GM12878 (cell line): ENCODE data around the gene NRXN3. TPM values are rescaled to one million over a fixed set of nuclear protein-coding genes. Genes with fewer than 3 reads are reported as not detected.

ENCODE experiments used
- ATAC-seq: fragments of 200-7000 bp; cut with Tn5 transposase; 3 replicates; pipeline ENCODE4 v1.9.1; 2020; ENCODE audit warnings: mild to moderate bottlenecking, moderate library complexity
- BruUV-seq: library from RNA; stranded (reverse); fragments of 400-500 nt; replicated peaks from 2 replicates; lab custom pipeline; 2021; lab: Mats Ljungman, UMichigan
- CTCF ChIA-PET: fragments of 300-600 bp; sonication (Branson Sonifier 250); formaldehyde crosslinking; extraction: SDS; loops from one replicate; lab custom pipeline; 2021; ENCODE audit warnings: inconsistent platforms; lab: Yijun Ruan, JAX
- POLR2A ChIA-PET: fragments of 350-600 bp; formaldehyde crosslinking; extraction: SDS; loops from one replicate; lab custom pipeline; 2021; ENCODE audit warnings: inconsistent platforms; lab: Charles Lee
- RAD21 ChIA-PET: fragments of 300-600 bp; sonication (Branson Sonifier 250); formaldehyde crosslinking; loops from one replicate; lab custom pipeline; 2023; ENCODE audit warnings: antibody characterized with exemption; ENCODE audit not compliant: unreplicated experiment; lab: Charles Lee
- SMC1A ChIA-PET: fragments of 300-600 bp; sonication (Branson Sonifier 250); formaldehyde crosslinking; loops from one replicate; lab custom pipeline; 2023; ENCODE audit not compliant: unreplicated experiment, uncharacterized antibody; lab: Charles Lee
- DNase-seq: peaks from one replicate; pipeline ENCODE4 v3.0.0-alpha.2; 2011; ENCODE audit warnings: low read depth, low spot score
- FAIRE-seq: peaks from 3 replicates; lab custom pipeline; 2011; peaks lifted over from hg19 to GRCh38; lab: Jason Lieb, UNC
- H2AFZ ChIP-seq: 2 replicates; pipeline ENCODE4 v1.6.0; 2011; ENCODE audit warnings: low read depth, low read length, control low read depth; ENCODE audit not compliant: control insufficient read depth
- H3K27ac ChIP-seq: 2 replicates; pipeline ENCODE4 v1.5.1; 2011; ENCODE audit warnings: control low read depth; ENCODE audit not compliant: control insufficient read depth, insufficient read depth
- H3K27me3 ChIP-seq, 2 experiments: replicated peaks in 1 of 2; 2 replicates each; pipeline versions ENCODE4 v1.6.0 to v1.6.1; 2011; ENCODE audit warnings: low read length in 1 of 2; ENCODE audit not compliant: control insufficient read depth in 2 of 2, insufficient read depth in 2 of 2
- H3K36me3 ChIP-seq, 2 experiments: 2 replicates each; pipeline ENCODE4 v1.5.1; 2011; ENCODE audit warnings: low read length in 1 of 2; ENCODE audit not compliant: control insufficient read depth in 2 of 2, insufficient read depth in 2 of 2
- H3K4me1 ChIP-seq: 2 replicates; pipeline ENCODE4 v1.6.1; 2011; ENCODE audit warnings: mild to moderate bottlenecking, low read length, moderate library complexity, mixed read lengths; ENCODE audit not compliant: control insufficient read depth, insufficient read depth
- H3K4me2 ChIP-seq: 2 replicates; pipeline ENCODE4 v1.6.0; 2011; ENCODE audit warnings: control low read depth; ENCODE audit not compliant: control insufficient read depth, insufficient read depth
- H3K4me3 ChIP-seq: fragments of 200-600 bp; sonication (generic); 2 replicates; pipeline ENCODE4 v1.5.1; 2016
- H3K79me2 ChIP-seq: 2 replicates; pipeline ENCODE4 v1.6.0; 2011; ENCODE audit warnings: low read length; ENCODE audit not compliant: control insufficient read depth, insufficient read depth
- H3K9ac ChIP-seq: 2 replicates; pipeline ENCODE4 v1.8.0; 2011; ENCODE audit warnings: low read length, control low read depth, mixed read lengths; ENCODE audit not compliant: control insufficient read depth, insufficient read depth
- H3K9me3 ChIP-seq: replicated peaks from 3 replicates; pipeline ENCODE4 v1.5.1; 2011; ENCODE audit warnings: mild to moderate bottlenecking, low read length; ENCODE audit not compliant: control insufficient read depth, insufficient read depth
- H4K20me1 ChIP-seq: 2 replicates; pipeline ENCODE4 v1.6.0; 2011; ENCODE audit not compliant: control insufficient read depth, insufficient read depth
- CHD2 ChIP-seq: IDR thresholded peaks from 2 replicates; pipeline ENCODE4 v1.6.1; 2011; ENCODE audit warnings: low read depth, low read length, improper control_type of control experiment, borderline replicate concordance
- CREM ChIP-seq: IDR thresholded peaks from 2 replicates; pipeline ENCODE4 v1.6.1; 2014; ENCODE audit warnings: antibody characterized with exemption, low read depth
- EZH2 ChIP-seq: IDR thresholded peaks from 2 replicates; pipeline ENCODE4 v1.6.1; 2012; ENCODE audit warnings: low read depth, mild to moderate bottlenecking, control low read depth, inconsistent platforms, low read length, borderline replicate concordance; ENCODE audit not compliant: control insufficient read depth
- FOS ChIP-seq: IDR thresholded peaks from 3 replicates; pipeline ENCODE4 v1.6.1; 2011; ENCODE audit warnings: borderline replicate concordance; ENCODE audit not compliant: insufficient read length; ENCODE audit errors: extremely low read depth
- GABPA ChIP-seq: IDR thresholded peaks from 2 replicates; pipeline ENCODE4 v1.6.1; 2014; ENCODE audit warnings: antibody characterized with exemption, low read depth, mild to moderate bottlenecking, inconsistent platforms
- HDAC2 ChIP-seq: fragments of 200-600 bp; sonication (generic); IDR thresholded peaks from 2 replicates; pipeline ENCODE4 v1.6.1; 2017
- LARP7 ChIP-seq: fragments of 450-650 bp; IDR thresholded peaks from 2 replicates; pipeline ENCODE4 v1.6.1; 2017; ENCODE audit warnings: mild to moderate bottlenecking
- NFYB ChIP-seq: IDR thresholded peaks from 2 replicates; pipeline ENCODE4 v1.6.1; 2011; ENCODE audit warnings: low read depth, mild to moderate bottlenecking, low read length, improper control_type of control experiment, moderate library complexity; ENCODE audit not compliant: insufficient read depth
- NR2C1 ChIP-seq: fragments of 450-650 bp; IDR thresholded peaks from 2 replicates; pipeline ENCODE4 v1.6.1; 2017; ENCODE audit warnings: antibody characterized with exemption, mild to moderate bottlenecking, moderate library complexity
- PRDM15 ChIP-seq: fragments of 450-650 bp; formaldehyde crosslinking; IDR thresholded peaks from 2 replicates; pipeline ENCODE4 v1.4.0; 2020; ENCODE audit warnings: mild to moderate bottlenecking, moderate library complexity
- SMARCA5 ChIP-seq: fragments of 450-650 bp; IDR thresholded peaks from 2 replicates; pipeline ENCODE4 v1.6.1; 2017; ENCODE audit warnings: mild to moderate bottlenecking
- WRNIP1 ChIP-seq: IDR thresholded peaks from 2 replicates; pipeline ENCODE4 v1.6.1; 2011; ENCODE audit warnings: low read depth, low read length, improper control_type of control experiment, borderline replicate concordance
- ZBTB33 ChIP-seq: fragments of 450-650 bp; IDR thresholded peaks from 2 replicates; pipeline ENCODE4 v1.6.1; 2017; ENCODE audit warnings: mild to moderate bottlenecking
- whole genome bisulfite sequencing: methylation state at CpG from one replicate; pipeline ENCODE4 v1.1.6; 2016; ENCODE audit warnings: low lambda C conversion rate; ENCODE audit not compliant: insufficient replicate concordance, insufficient coverage; ENCODE audit errors: missing lambda C conversion rate; 5-methylcytosine and 5-hydroxymethylcytosine counted together
- in situ Hi-C: fragments of 300-500 bp; cut with MboI; formaldehyde crosslinking; loops from 9 replicates; pipeline ENCODE4 v1.14.3; 2018; ENCODE audit warnings: mixed read lengths
- intact Hi-C: fragments of 100-400 bp; cut with micrococcal nuclease; formaldehyde crosslinking; loops from one replicate; pipeline ENCODE4 v1.14.2; 2022; ENCODE audit not compliant: unreplicated experiment
- polyA plus RNA-seq, 11 experiments: library from polyadenylated mRNA; depleted of rRNA in 4 of 11; unstranded in 6 of 11; stranded (reverse) in 5 of 11; fragments of >200 nt; fragmentation: Nextera tagmentation in 4 of 11; fragmentation: Illumina TruSeq in 1 of 11; extraction: Ambion mirVana in 4 of 11; extraction: Trizol in 1 of 11; gene quantifications; 1 replicate in 1 of 11; 2 replicates in 10 of 11; pipeline versions ENCODE4 v1.2.1 to v1.2.3, GENCODE V29; 2011 to 2016; ENCODE audit warnings: inconsistent platforms in 2 of 11, missing spikeins in 2 of 11, low read depth in 1 of 11
- total RNA-seq, 4 experiments: library from RNA; depleted of rRNA in 3 of 4; stranded (reverse); fragments of >200 nt in 3 of 4; fragmentation: Illumina TruSeq in 1 of 4; extraction: Trizol in 1 of 4; gene quantifications; 2 replicates each; pipeline versions ENCODE4 v1.2.1 to v1.2.3, GENCODE V29; 2013 to 2021
- TF ChIP-seq, protein P1 (sequence below): fragments of 450-650 bp; formaldehyde crosslinking; IDR thresholded peaks from 2 replicates; pipeline ENCODE4 v1.5.0; 2022; ENCODE audit warnings: mild to moderate bottlenecking, missing genetic modification characterization

NRXN3 gene
- total and polyA plus RNA-seq, 10 of the 15 experiments (the other 5 are each of a cell fraction or from before 2014, with no cell fraction given): 0.52 to 3.3 (median 1.4) TPM

GRCh38 chr14:79254069-79254775 is 1084.0 kb downstream of the NRXN3 start:
- RAD21 ChIA-PET: no interaction called here
- no peak for TF ChIP-seq SMARCA5
- TF ChIP-seq, protein P1, sequence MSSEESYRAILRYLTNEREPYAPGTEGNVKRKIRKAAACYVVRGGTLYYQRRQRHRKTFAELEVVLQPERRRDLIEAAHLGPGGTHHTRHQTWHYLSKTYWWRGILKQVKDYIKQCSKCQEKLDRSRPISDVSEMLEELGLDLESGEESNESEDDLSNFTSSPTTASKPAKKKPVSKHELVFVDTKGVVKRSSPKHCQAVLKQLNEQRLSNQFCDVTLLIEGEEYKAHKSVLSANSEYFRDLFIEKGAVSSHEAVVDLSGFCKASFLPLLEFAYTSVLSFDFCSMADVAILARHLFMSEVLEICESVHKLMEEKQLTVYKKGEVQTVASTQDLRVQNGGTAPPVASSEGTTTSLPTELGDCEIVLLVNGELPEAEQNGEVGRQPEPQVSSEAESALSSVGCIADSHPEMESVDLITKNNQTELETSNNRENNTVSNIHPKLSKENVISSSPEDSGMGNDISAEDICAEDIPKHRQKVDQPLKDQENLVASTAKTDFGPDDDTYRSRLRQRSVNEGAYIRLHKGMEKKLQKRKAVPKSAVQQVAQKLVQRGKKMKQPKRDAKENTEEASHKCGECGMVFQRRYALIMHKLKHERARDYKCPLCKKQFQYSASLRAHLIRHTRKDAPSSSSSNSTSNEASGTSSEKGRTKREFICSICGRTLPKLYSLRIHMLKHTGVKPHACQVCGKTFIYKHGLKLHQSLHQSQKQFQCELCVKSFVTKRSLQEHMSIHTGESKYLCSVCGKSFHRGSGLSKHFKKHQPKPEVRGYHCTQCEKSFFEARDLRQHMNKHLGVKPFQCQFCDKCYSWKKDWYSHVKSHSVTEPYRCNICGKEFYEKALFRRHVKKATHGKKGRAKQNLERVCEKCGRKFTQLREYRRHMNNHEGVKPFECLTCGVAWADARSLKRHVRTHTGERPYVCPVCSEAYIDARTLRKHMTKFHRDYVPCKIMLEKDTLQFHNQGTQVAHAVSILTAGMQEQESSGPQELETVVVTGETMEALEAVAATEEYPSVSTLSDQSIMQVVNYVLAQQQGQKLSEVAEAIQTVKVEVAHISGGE (CRISPR knock-in tag): no peak
- TF ChIP-seq NFYB: no peak
- no peak for TF ChIP-seq CREM
- TF ChIP-seq NR2C1: no peak
- TF ChIP-seq GABPA: no peak
- TF ChIP-seq ZBTB33: no peak
- TF ChIP-seq EZH2: no peak
- no peak for TF ChIP-seq PRDM15 (CRISPR knock-in tag)
- no peak for TF ChIP-seq CHD2
- TF ChIP-seq WRNIP1: no peak
- no peak for TF ChIP-seq LARP7
- TF ChIP-seq HDAC2: no peak
- no peak for TF ChIP-seq FOS

More at GRCh38 chr14:79254069-79254775, 1084.0 kb downstream of the NRXN3 start:
- Histone ChIP-seq H3K27me3 (no peaks in the 10 kb centered on the region), H4K20me1 (no peaks in the 10 kb centered on the region), H3K27ac (no peak overlapping the region), H2AFZ (no peak overlapping the region), H3K4me1 (no peaks in the 10 kb centered on the region), H3K4me3 (no peak overlapping the region), H3K4me2 (no peak overlapping the region), H3K79me2 (no peaks in the 10 kb centered on the region), H3K9ac (no peak overlapping the region), H3K9me3 (no peaks in the 10 kb centered on the region), H3K36me3 (no peaks in the 10 kb centered on the region)
- intact Hi-C loops: no loop called here
- ChIA-PET CTCF (no interaction called here), SMC1A (no interaction called here), POLR2A (no interaction called here)
- BruUV-seq: no TSS peak
- no peak for ATAC-seq
- no peak for DNase-seq
- WGBS: 27% methylated on average over 3 of the region's 3 CpGs
- FAIRE-seq: no peak
- in situ Hi-C loops: no loop called here
